ENCODE data around the gene LY6G6F.

Gene LY6G6F

GRCh38 chr6:31676322-31676903 is 30.3 kb upstream of the LY6G6F start:
- no peak for DNase-seq (ENCODE audit: low read depth, low spot score)
- no peak overlapping the region for H3K27ac ChIP-seq

- DNase-seq (ENCODE audit: low read depth, low spot score): no peak
- H3K27ac ChIP-seq: no peak overlapping the region
Observed at GRCh38 chr6:31676904-31677303, 29.8 kb upstream of the LY6G6F start.

GRCh38 chr6:31677955-31678354 is 28.7 kb upstream of the LY6G6F start:
- no peak for DNase-seq (ENCODE audit: low read depth, low spot score)
- no peak overlapping the region for H3K27ac ChIP-seq

- peak within 1 kb of the TSS; percentile 40 for H3K27ac ChIP-seq
- DNase-seq (ENCODE audit: low read depth, low spot score): no peak
Observed at GRCh38 chr6:31680226-31681134, 26.2 kb upstream of the LY6G6F start, which contains the start of gene LY6G5C. LY6G5C (minus strand) TSS chr6:31681067; CDS start chr6:31680373, 694 bp downstream.

GRCh38 chr6:31681135-31681671 is 25.5 kb upstream of the LY6G6F start:
- no peak for DNase-seq (ENCODE audit: low read depth, low spot score)
- H3K27ac ChIP-seq: peak overlapping the region; percentile 40

- no peak overlapping the region for H3K27ac ChIP-seq
- DNase-seq (ENCODE audit: low read depth, low spot score): no peak
Observed at GRCh38 chr6:31683591-31683990, 23.1 kb upstream of the LY6G6F start.

- H3K27ac ChIP-seq: no peak overlapping the region
- no peak for DNase-seq (ENCODE audit: low read depth, low spot score)
Observed at GRCh38 chr6:31686483-31686882, 20.2 kb upstream of the LY6G6F start.

GRCh38 chr6:31687321-31687720 is 19.3 kb upstream of the LY6G6F start:
- no peak for DNase-seq (ENCODE audit: low read depth, low spot score)
- no peak overlapping the region for H3K27ac ChIP-seq

GRCh38 chr6:31687860-31688693 is 18.6 kb upstream of the LY6G6F start:
- no peak for DNase-seq (ENCODE audit: low read depth, low spot score)
- no peak overlapping the region for H3K27ac ChIP-seq

GRCh38 chr6:31689249-31690110 is 17.2 kb upstream of the LY6G6F start:
- DNase-seq (ENCODE audit: low read depth, low spot score): no peak
- H3K27ac ChIP-seq: no peak overlapping the region

GRCh38 chr6:31690231-31691077 is 16.2 kb upstream of the LY6G6F start:
- no peak overlapping the region for H3K27ac ChIP-seq

GRCh38 chr6:31691078-31691463 is 15.6 kb upstream of the LY6G6F start:
- no peak for DNase-seq (ENCODE audit: low read depth, low spot score)
- H3K27ac ChIP-seq: no peak overlapping the region

More at GRCh38 chr6:31690231-31691077, 16.2 kb upstream of the LY6G6F start:
- no peak for DNase-seq (ENCODE audit: low read depth, low spot score)

- no peak for DNase-seq (ENCODE audit: low read depth, low spot score)
- H3K27ac ChIP-seq: no peak overlapping the region
Observed at GRCh38 chr6:31691564-31692108, 15.0 kb upstream of the LY6G6F start.

GRCh38 chr6:31692353-31692752 is 14.3 kb upstream of the LY6G6F start:
- H3K27ac ChIP-seq: no peak overlapping the region
- no peak for DNase-seq (ENCODE audit: low read depth, low spot score)

- H3K27ac ChIP-seq: no peak overlapping the region
- no peak for DNase-seq (ENCODE audit: low read depth, low spot score)
Observed at GRCh38 chr6:31692886-31693285, 13.8 kb upstream of the LY6G6F start.

GRCh38 chr6:31693535-31693934 is 13.1 kb upstream of the LY6G6F start:
- no peak for DNase-seq (ENCODE audit: low read depth, low spot score)
- no peak overlapping the region for H3K27ac ChIP-seq

- no peak overlapping the region for H3K27ac ChIP-seq
- DNase-seq (ENCODE audit: low read depth, low spot score): no peak
Observed at GRCh38 chr6:31697555-31697954, 9.1 kb upstream of the LY6G6F start.

GRCh38 chr6:31700740-31701401 is 5.8 kb upstream of the LY6G6F start:
- no peak for DNase-seq (ENCODE audit: low read depth, low spot score)
- no peak overlapping the region for H3K27ac ChIP-seq
